OCI-LY3 (cell line): ENCODE data around the gene PIEZO2.

ENCODE experiments used
- H2AFZ ChIP-seq: fragments of 200-600, 300-600 bp; shearing (Covaris generic); 2 replicates; pipeline ENCODE4 v1.6.0; 2014; ENCODE audit warnings: antibody characterized with exemption, low read depth, low read length
- H3K27ac ChIP-seq: fragments of 200-600, 300-600 bp; sonication (generic); 2 replicates; pipeline ENCODE4 v1.5.1; 2014; ENCODE audit warnings: mild to moderate bottlenecking, low read length, moderate library complexity, mixed read lengths
- H3K27me3 ChIP-seq: fragments of 200-600, 300-600 bp; sonication (generic); 2 replicates; pipeline ENCODE4 v1.6.1; 2014; ENCODE audit warnings: low read depth, low read length, mixed read lengths
- H3K36me3 ChIP-seq: fragments of 200-600, 300-600 bp; sonication (generic); replicated peaks from 2 replicates; pipeline ENCODE3; 2014; ENCODE audit warnings: low read depth, low read length, mixed read lengths
- H3K4me1 ChIP-seq: fragments of 300-600, 200-600 bp; sonication (generic); 2 replicates; pipeline ENCODE4 v1.6.1; 2014; ENCODE audit warnings: low read length, mixed read lengths
- H3K4me2 ChIP-seq: fragments of 200-600, 300-600 bp; sonication (generic); 2 replicates; pipeline ENCODE4 v1.6.1; 2014; ENCODE audit warnings: low read length, mixed read lengths
- H3K4me3 ChIP-seq: fragments of 300-600, 200-600 bp; sonication (generic); 2 replicates; pipeline ENCODE4 v1.5.1; 2014; ENCODE audit warnings: antibody characterized with exemption, mild to moderate bottlenecking, low read length, moderate library complexity
- H3K79me2 ChIP-seq: fragments of 300-600, 200-600 bp; shearing (Covaris generic); 2 replicates; pipeline ENCODE4 v1.6.1; 2014; ENCODE audit warnings: mild to moderate bottlenecking, low read length, mixed read lengths
- H3K9ac ChIP-seq: fragments of 300-600, 200-600 bp; shearing (Covaris generic); 2 replicates; pipeline ENCODE4 v1.6.0; 2014; ENCODE audit warnings: mild to moderate bottlenecking, low read length, moderate library complexity
- H3K9me3 ChIP-seq: fragments of 200-600, 300-600 bp; shearing (Covaris generic); 2 replicates; pipeline ENCODE4 v1.6.1; 2014; ENCODE audit warnings: low read length, mixed read lengths; ENCODE audit not compliant: insufficient read depth
- H4K20me1 ChIP-seq: fragments of 200-600, 300-600 bp; sonication (generic); 2 replicates; pipeline ENCODE4 v1.6.1; 2016; ENCODE audit warnings: low read length, mixed read lengths; ENCODE audit not compliant: insufficient read depth
- CTCF ChIP-seq: fragments of 200-600, 300-600 bp; sonication (generic); IDR thresholded peaks from 2 replicates; pipeline ENCODE4 v1.5.1; 2014; ENCODE audit warnings: antibody characterized with exemption, low read length, low read depth
- EZH2phosphoT487 ChIP-seq: fragments of 200-600 bp; shearing (Covaris generic); IDR thresholded peaks from 2 replicates; pipeline ENCODE4 v1.6.1; 2018; ENCODE audit warnings: antibody characterized with exemption, mixed run types, low read depth

Gene PIEZO2

GRCh38 chr18:10863026-10863425, 286.3 kb downstream of the PIEZO2 start:
- H3K27me3 ChIP-seq: no peaks in the 10 kb centered on the region
- no peaks in the 10 kb centered on the region for H4K20me1 ChIP-seq
- H3K27ac ChIP-seq: no peak overlapping the region
- H3K4me3 ChIP-seq: no peak overlapping the region
- H3K4me2 ChIP-seq: no peak overlapping the region
- H3K79me2 ChIP-seq: no peaks in the 10 kb centered on the region
- TF ChIP-seq CTCF (no peak), EZH2phosphoT487 (no peak)
- H2AFZ ChIP-seq: no peak overlapping the region
- no peaks in the 10 kb centered on the region for H3K36me3 ChIP-seq
- no peaks in the 10 kb centered on the region for H3K9me3 ChIP-seq
- no peaks in the 10 kb centered on the region for H3K4me1 ChIP-seq
- H3K9ac ChIP-seq: no peak overlapping the region

- peaks cover 4% of the 10 kb centered on the region; the same call in 1 of the 2 replicates for H3K27me3 ChIP-seq
- no peak overlapping the region for H3K4me3 ChIP-seq
- no peaks in the 10 kb centered on the region for H3K79me2 ChIP-seq
- TF ChIP-seq CTCF: no peak
- no peaks in the 10 kb centered on the region for H3K9me3 ChIP-seq
- no peaks in the 10 kb centered on the region for H3K4me1 ChIP-seq
- no peak overlapping the region for H2AFZ ChIP-seq
- no peaks in the 10 kb centered on the region for H3K36me3 ChIP-seq
- no peak overlapping the region for H3K4me2 ChIP-seq
- no peak overlapping the region for H3K9ac ChIP-seq
- no peaks in the 10 kb centered on the region for H4K20me1 ChIP-seq
- H3K27ac ChIP-seq: no peak overlapping the region
Measured at GRCh38 chr18:10860928-10861327, 288.4 kb downstream of the PIEZO2 start.

GRCh38 chr18:10860382-10860781, 289.0 kb downstream of the PIEZO2 start:
- H3K4me2 ChIP-seq: no peak overlapping the region
- no peak overlapping the region for H2AFZ ChIP-seq
- H3K27me3 ChIP-seq: peaks cover 4% of the 10 kb centered on the region; the same call in 1 of the 2 replicates
- no peaks in the 10 kb centered on the region for H3K9me3 ChIP-seq
- no peak overlapping the region for H3K27ac ChIP-seq
- TF ChIP-seq EZH2phosphoT487 (no peak), CTCF (no peak)
- H3K79me2 ChIP-seq: no peaks in the 10 kb centered on the region
- no peaks in the 10 kb centered on the region for H3K4me1 ChIP-seq
- H3K36me3 ChIP-seq: no peaks in the 10 kb centered on the region
- no peaks in the 10 kb centered on the region for H4K20me1 ChIP-seq
- no peak overlapping the region for H3K9ac ChIP-seq
- H3K4me3 ChIP-seq: no peak overlapping the region

- H3K4me1 ChIP-seq: no peaks in the 10 kb centered on the region
- H3K27me3 ChIP-seq: peaks cover 4% of the 10 kb centered on the region
- H3K79me2 ChIP-seq: no peaks in the 10 kb centered on the region
- H3K4me3 ChIP-seq: no peak overlapping the region
- no peak overlapping the region for H3K27ac ChIP-seq
- no peaks in the 10 kb centered on the region for H4K20me1 ChIP-seq
- no peak overlapping the region for H3K4me2 ChIP-seq
- no peaks in the 10 kb centered on the region for H3K9me3 ChIP-seq
- no peak overlapping the region for H3K9ac ChIP-seq
- no peak overlapping the region for H2AFZ ChIP-seq
- H3K36me3 ChIP-seq: no peaks in the 10 kb centered on the region
- no peak for TF ChIP-seq EZH2phosphoT487
- TF ChIP-seq CTCF: no peak
Measured at GRCh38 chr18:10858477-10858876, 290.9 kb downstream of the PIEZO2 start.
